Measurements from ENCODE around the gene SLC34A1.

GRCh38 chr5:177354256-177354655, 30.0 kb upstream of the SLC34A1 start:
- no peak for TF ChIP-seq CTCF (IDR thresholded peaks at IDR 0.05 in 4 of 5, conservative IDR thresholded peaks at IDR 0.05 in 1 of 5)
- TF ChIP-seq POLR2A (IDR thresholded peaks at IDR 0.05), result no peak
